ENCODE measurements around the gene CYSLTR2. TPM values are rescaled to one million over a fixed set of nuclear protein-coding genes. Genes with fewer than 3 reads are reported as not detected.

The CYSLTR2 gene
- polyA plus RNA-seq, 1 donor from 2014 or later: 0.19 TPM

GRCh38 chr13:48739386-48739964, 85.7 kb downstream of the CYSLTR2 start:
- H3K36me3 ChIP-seq (ENCODE audit: insufficient read depth, low read length): no peaks in the 10 kb centered on the region
- H3F3A ChIP-seq (ENCODE audit: insufficient read depth, low read length, poor library complexity, severe bottlenecking): no peaks in the 10 kb centered on the region
- TF ChIP-seq EP300 (conservative IDR thresholded peaks at IDR 0.05; ENCODE audit: poor library complexity, severe bottlenecking): no peak
- TF ChIP-seq POLR2AphosphoS5 (IDR thresholded peaks at IDR 0.05): no peak
- TF ChIP-seq TAF1 (IDR thresholded peaks at IDR 0.05; ENCODE audit: low read depth): no peak
- no peak for TF ChIP-seq MXI1 (conservative IDR thresholded peaks at IDR 0.05; ENCODE audit: poor library complexity, severe bottlenecking)
- TF ChIP-seq, protein P1, sequence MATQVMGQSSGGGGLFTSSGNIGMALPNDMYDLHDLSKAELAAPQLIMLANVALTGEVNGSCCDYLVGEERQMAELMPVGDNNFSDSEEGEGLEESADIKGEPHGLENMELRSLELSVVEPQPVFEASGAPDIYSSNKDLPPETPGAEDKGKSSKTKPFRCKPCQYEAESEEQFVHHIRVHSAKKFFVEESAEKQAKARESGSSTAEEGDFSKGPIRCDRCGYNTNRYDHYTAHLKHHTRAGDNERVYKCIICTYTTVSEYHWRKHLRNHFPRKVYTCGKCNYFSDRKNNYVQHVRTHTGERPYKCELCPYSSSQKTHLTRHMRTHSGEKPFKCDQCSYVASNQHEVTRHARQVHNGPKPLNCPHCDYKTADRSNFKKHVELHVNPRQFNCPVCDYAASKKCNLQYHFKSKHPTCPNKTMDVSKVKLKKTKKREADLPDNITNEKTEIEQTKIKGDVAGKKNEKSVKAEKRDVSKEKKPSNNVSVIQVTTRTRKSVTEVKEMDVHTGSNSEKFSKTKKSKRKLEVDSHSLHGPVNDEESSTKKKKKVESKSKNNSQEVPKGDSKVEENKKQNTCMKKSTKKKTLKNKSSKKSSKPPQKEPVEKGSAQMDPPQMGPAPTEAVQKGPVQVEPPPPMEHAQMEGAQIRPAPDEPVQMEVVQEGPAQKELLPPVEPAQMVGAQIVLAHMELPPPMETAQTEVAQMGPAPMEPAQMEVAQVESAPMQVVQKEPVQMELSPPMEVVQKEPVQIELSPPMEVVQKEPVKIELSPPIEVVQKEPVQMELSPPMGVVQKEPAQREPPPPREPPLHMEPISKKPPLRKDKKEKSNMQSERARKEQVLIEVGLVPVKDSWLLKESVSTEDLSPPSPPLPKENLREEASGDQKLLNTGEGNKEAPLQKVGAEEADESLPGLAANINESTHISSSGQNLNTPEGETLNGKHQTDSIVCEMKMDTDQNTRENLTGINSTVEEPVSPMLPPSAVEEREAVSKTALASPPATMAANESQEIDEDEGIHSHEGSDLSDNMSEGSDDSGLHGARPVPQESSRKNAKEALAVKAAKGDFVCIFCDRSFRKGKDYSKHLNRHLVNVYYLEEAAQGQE (IDR thresholded peaks at IDR 0.05; ENCODE audit: borderline replicate concordance): no peak
- TF ChIP-seq CTCF (IDR thresholded peaks at IDR 0.05; ENCODE audit: poor library complexity, severe bottlenecking): no peak
- TF ChIP-seq RAD21 (conservative IDR thresholded peaks at IDR 0.05): no peak
- no peak for TF ChIP-seq SMC3 (conservative IDR thresholded peaks at IDR 0.05; ENCODE audit: poor library complexity)
- TF ChIP-seq EZH2 (IDR thresholded peaks at IDR 0.05; ENCODE audit: borderline replicate concordance, insufficient read depth, low read length, poor library complexity, severe bottlenecking): no peak
- no peaks in the 10 kb centered on the region for H3K27me3 ChIP-seq (ENCODE audit: insufficient read depth, low read depth, low read length)
- H3K4me2 ChIP-seq (ENCODE audit: low read length): no peak overlapping the region
- H4K20me1 ChIP-seq (ENCODE audit: insufficient read depth): no peaks in the 10 kb centered on the region
- no peaks in the 10 kb centered on the region for H3K79me2 ChIP-seq (replicated peaks; ENCODE audit: insufficient read depth, low read length)
- H3K4me3 ChIP-seq (ENCODE audit: low read length): no peak overlapping the region
- no peak overlapping the region for H3K9ac ChIP-seq (ENCODE audit: low read length)
- H3K9me2 ChIP-seq (ENCODE audit: insufficient read depth, low read length): no peaks in the 10 kb centered on the region
- H3K27ac ChIP-seq (ENCODE audit: low read length): no peak overlapping the region
- H3K9me3 ChIP-seq (ENCODE audit: low read length): no peaks in the 10 kb centered on the region
- H2AFZ ChIP-seq (ENCODE audit: low read depth, low read length): no peak overlapping the region

DNA sequence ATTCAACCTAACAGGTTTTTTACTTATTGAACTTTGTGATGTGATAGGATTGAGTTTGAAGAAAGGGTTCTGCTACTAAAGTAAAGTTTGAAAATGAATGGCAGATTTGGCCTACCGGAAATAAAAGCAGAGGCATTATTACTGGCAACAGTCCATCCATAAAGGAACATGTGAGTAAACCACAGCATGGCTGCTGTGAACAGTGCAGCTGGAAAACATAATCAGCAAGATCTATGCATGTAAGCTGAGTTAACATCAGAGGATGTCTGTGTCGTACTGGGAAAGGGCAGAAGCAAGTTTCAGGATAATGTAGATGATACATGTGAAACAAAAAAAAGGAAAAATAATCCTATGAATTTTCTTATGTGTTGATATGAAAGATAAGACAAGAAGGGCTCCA, 87.6 kb downstream of the CYSLTR2 start:
- Histone ChIP-seq H3K79me2 (replicated peaks; ENCODE audit: insufficient read depth, low read length) (no peaks in the 10 kb centered on the region), H3K9ac (ENCODE audit: low read length) (no peak overlapping the region), H3K27ac (ENCODE audit: low read length) (no peak overlapping the region), H3K4me2 (ENCODE audit: low read length) (no peak overlapping the region), H3K9me2 (ENCODE audit: insufficient read depth, low read length) (no peaks in the 10 kb centered on the region), H3F3A (ENCODE audit: insufficient read depth, low read length, poor library complexity, severe bottlenecking) (no peaks in the 10 kb centered on the region), H3K4me3 (ENCODE audit: low read length) (no peak overlapping the region), H2AFZ (ENCODE audit: low read depth, low read length) (no peak overlapping the region), H4K20me1 (ENCODE audit: insufficient read depth) (no peaks in the 10 kb centered on the region), H3K27me3 (ENCODE audit: insufficient read depth, low read depth, low read length) (no peaks in the 10 kb centered on the region), H3K9me3 (ENCODE audit: low read length) (no peaks in the 10 kb centered on the region), H3K36me3 (ENCODE audit: insufficient read depth, low read length) (no peaks in the 10 kb centered on the region)
- TF ChIP-seq, protein P1 (IDR thresholded peaks at IDR 0.05; ENCODE audit: borderline replicate concordance): no peak
- TF ChIP-seq RAD21 (conservative IDR thresholded peaks at IDR 0.05) (no peak), MXI1 (conservative IDR thresholded peaks at IDR 0.05; ENCODE audit: poor library complexity, severe bottlenecking) (no peak), TAF1 (IDR thresholded peaks at IDR 0.05; ENCODE audit: low read depth) (no peak), POLR2AphosphoS5 (IDR thresholded peaks at IDR 0.05) (no peak), SMC3 (conservative IDR thresholded peaks at IDR 0.05; ENCODE audit: poor library complexity) (no peak), CTCF (IDR thresholded peaks at IDR 0.05; ENCODE audit: poor library complexity, severe bottlenecking) (no peak)

Data from neural cell (in vitro differentiated cells).